Keratinocyte (primary cell): Measurements from ENCODE around the gene VILL. TPM values are rescaled to one million over a fixed set of nuclear protein-coding genes. Genes with fewer than 3 reads are reported as not detected.

ENCODE experiments used
- DNase-seq: peaks from one replicate; pipeline ENCODE4 v3.0.0-alpha.2; 2011; ENCODE audit warnings: low read depth, missing footprints, low spot score
- FAIRE-seq: peaks from 2 replicates; lab custom pipeline; 2011; peaks lifted over from hg19 to GRCh38; lab: Jason Lieb, UNC
- H2AFZ ChIP-seq: 2 replicates; pipeline ENCODE4 v1.6.0; 2012; ENCODE audit warnings: low read length, control low read depth, inconsistent platforms; ENCODE audit not compliant: control insufficient read depth
- H3K27ac ChIP-seq: 2 replicates; pipeline ENCODE4 v1.5.1; 2011; ENCODE audit warnings: low read length; ENCODE audit not compliant: control insufficient read depth, insufficient read depth
- H3K27me3 ChIP-seq: 3 replicates; pipeline ENCODE4 v1.6.0; 2011; ENCODE audit warnings: low read length; ENCODE audit not compliant: control insufficient read depth, insufficient read depth; ENCODE audit errors: extremely low read depth
- H3K36me3 ChIP-seq, 2 experiments: 2 replicates in 1 of 2; 3 replicates in 1 of 2; pipeline ENCODE4 v1.5.1; 2011; ENCODE audit warnings: low read length in 2 of 2, mild to moderate bottlenecking in 1 of 2; ENCODE audit not compliant: control insufficient read depth in 2 of 2, insufficient read depth in 2 of 2; ENCODE audit errors: extremely low read depth in 1 of 2
- H3K4me1 ChIP-seq: 3 replicates; pipeline ENCODE4 v1.5.1; 2011; ENCODE audit warnings: low read length; ENCODE audit not compliant: control insufficient read depth, insufficient read depth; ENCODE audit errors: extremely low read depth
- H3K4me2 ChIP-seq: 3 replicates; pipeline ENCODE4 v1.6.0; 2011; ENCODE audit warnings: low read depth, low read length; ENCODE audit not compliant: control insufficient read depth, insufficient read depth; ENCODE audit errors: extremely low read depth
- H3K4me3 ChIP-seq, 3 experiments: fragments of 200-600 bp in 1 of 3; sonication (generic) in 1 of 3; 2 replicates in 2 of 3; 3 replicates in 1 of 3; pipeline ENCODE4 v1.5.1; 2011 to 2016; ENCODE audit warnings: low read length in 3 of 3, mild to moderate bottlenecking in 3 of 3, control low read depth in 2 of 3, inconsistent platforms in 1 of 3, low read depth in 1 of 3, mixed read lengths in 1 of 3, mixed run types in 1 of 3, moderate library complexity in 1 of 3; ENCODE audit not compliant: control insufficient read depth in 2 of 3, insufficient read depth in 2 of 3; ENCODE audit errors: extremely low read depth in 1 of 3
- H3K79me2 ChIP-seq: 2 replicates; pipeline ENCODE4 v1.6.0; 2012; ENCODE audit warnings: low read length; ENCODE audit not compliant: control insufficient read depth, insufficient read depth
- H3K9ac ChIP-seq: 3 replicates; pipeline ENCODE4 v1.6.0; 2011; ENCODE audit warnings: low read length; ENCODE audit not compliant: control insufficient read depth, insufficient read depth; ENCODE audit errors: extremely low read depth
- H3K9me1 ChIP-seq: 3 replicates; pipeline ENCODE4 v1.6.0; 2011; ENCODE audit warnings: low read length; ENCODE audit not compliant: control insufficient read depth, insufficient read depth; ENCODE audit errors: extremely low read depth
- H3K9me3 ChIP-seq: 2 replicates; pipeline ENCODE4 v1.5.1; 2012; ENCODE audit warnings: low read depth, low read length; ENCODE audit not compliant: control insufficient read depth
- H4K20me1 ChIP-seq: 3 replicates; pipeline ENCODE4 v1.6.0; 2011; ENCODE audit warnings: low read length; ENCODE audit not compliant: control insufficient read depth, insufficient read depth; ENCODE audit errors: extremely low read depth
- EZH2 ChIP-seq: IDR thresholded peaks from one replicate; pipeline ENCODE4 v1.6.1; 2012; ENCODE audit warnings: inconsistent platforms, mild to moderate bottlenecking, low read length, moderate library complexity
- dilution Hi-C: fragments of 300-500 bp; cut with MboI; formaldehyde crosslinking; loops from one replicate; pipeline ENCODE4 v1.7.0; 2020; ENCODE audit warnings: low sequenced_read_pairs; ENCODE audit not compliant: extremely low pct_ligation_motif_present
- polyA plus RNA-seq, 5 experiments: library from polyadenylated mRNA; depleted of rRNA in 3 of 5; stranded (reverse) in 3 of 5; stranded (forward) in 1 of 5; unstranded in 1 of 5; fragments of >200 nt; gene quantifications; 1 replicate in 1 of 5; 2 replicates in 3 of 5; 3 replicates in 1 of 5; pipeline versions ENCODE4 v1.2.1 to v1.2.3, GENCODE V29; 2011 to 2012; ENCODE audit warnings: missing spikeins in 2 of 5, low read depth in 1 of 5, low replicate concordance in 1 of 5
- TF ChIP-seq, protein P1 (sequence below), 3 experiments: IDR thresholded peaks in 1 of 3; conservative IDR thresholded peaks in 1 of 3; optimal IDR thresholded peaks in 1 of 3; 2 replicates in 2 of 3; 3 replicates in 1 of 3; pipeline versions ENCODE3 to v1.5.1; 2011; ENCODE audit warnings: low read length in 3 of 3, mild to moderate bottlenecking in 3 of 3, moderate library complexity in 2 of 3, control low read depth in 1 of 3, inconsistent platforms in 1 of 3; ENCODE audit not compliant: insufficient read depth in 2 of 3; ENCODE audit errors: extremely low read depth in 1 of 3

VILL gene
- polyA plus RNA-seq, 1 donor (not counting 4 experiments of a cell fraction or from before 2014, with no cell fraction given) = 2.1 TPM

DNA sequence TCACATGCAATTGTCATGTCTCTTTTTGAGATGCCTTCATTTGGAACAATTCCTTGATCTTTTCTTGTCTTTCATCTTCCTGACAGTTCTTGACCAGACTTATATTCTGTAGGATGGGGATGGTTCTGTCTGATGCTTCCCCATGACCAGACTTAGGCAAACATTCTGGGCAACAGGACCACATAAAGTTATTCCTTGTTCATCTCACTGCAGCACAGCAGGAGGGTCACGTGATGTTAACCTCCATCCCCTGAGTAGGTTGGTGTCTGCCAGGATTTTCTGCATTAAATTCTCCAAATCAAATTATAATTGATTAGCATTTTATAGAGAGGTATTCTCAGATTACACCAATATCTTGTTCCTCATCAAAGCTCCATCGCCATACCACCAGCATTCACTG is 56.2 kb downstream of the VILL start:
- no peaks in the 10 kb centered on the region for H3K9me3 ChIP-seq
- H3K27me3 ChIP-seq = no peaks in the 10 kb centered on the region
- no peak overlapping the region for H3K27ac ChIP-seq
- no peak overlapping the region for H3K4me2 ChIP-seq
- H3K9me1 ChIP-seq = no peaks in the 10 kb centered on the region
- no peak for DNase-seq
- no peaks in the 10 kb centered on the region for H4K20me1 ChIP-seq
- H2AFZ ChIP-seq = no peak overlapping the region
- H3K4me3 ChIP-seq = no peak overlapping the region
- dilution Hi-C loops = no loop called here
- no peaks in the 10 kb centered on the region for H3K36me3 ChIP-seq
- H3K4me1 ChIP-seq = no peaks in the 10 kb centered on the region
- H3K79me2 ChIP-seq = no peaks in the 10 kb centered on the region
- H3K9ac ChIP-seq = no peak overlapping the region
- no peak for FAIRE-seq
- TF ChIP-seq, protein P1, sequence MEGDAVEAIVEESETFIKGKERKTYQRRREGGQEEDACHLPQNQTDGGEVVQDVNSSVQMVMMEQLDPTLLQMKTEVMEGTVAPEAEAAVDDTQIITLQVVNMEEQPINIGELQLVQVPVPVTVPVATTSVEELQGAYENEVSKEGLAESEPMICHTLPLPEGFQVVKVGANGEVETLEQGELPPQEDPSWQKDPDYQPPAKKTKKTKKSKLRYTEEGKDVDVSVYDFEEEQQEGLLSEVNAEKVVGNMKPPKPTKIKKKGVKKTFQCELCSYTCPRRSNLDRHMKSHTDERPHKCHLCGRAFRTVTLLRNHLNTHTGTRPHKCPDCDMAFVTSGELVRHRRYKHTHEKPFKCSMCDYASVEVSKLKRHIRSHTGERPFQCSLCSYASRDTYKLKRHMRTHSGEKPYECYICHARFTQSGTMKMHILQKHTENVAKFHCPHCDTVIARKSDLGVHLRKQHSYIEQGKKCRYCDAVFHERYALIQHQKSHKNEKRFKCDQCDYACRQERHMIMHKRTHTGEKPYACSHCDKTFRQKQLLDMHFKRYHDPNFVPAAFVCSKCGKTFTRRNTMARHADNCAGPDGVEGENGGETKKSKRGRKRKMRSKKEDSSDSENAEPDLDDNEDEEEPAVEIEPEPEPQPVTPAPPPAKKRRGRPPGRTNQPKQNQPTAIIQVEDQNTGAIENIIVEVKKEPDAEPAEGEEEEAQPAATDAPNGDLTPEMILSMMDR (optimal IDR thresholded peaks at IDR 0.05 in 1 of 3, IDR thresholded peaks at IDR 0.05 in 1 of 3, conservative IDR thresholded peaks at IDR 0.05 in 1 of 3; ENCODE audit: extremely low read depth in 1 of 3, insufficient read depth in 2 of 3, low read length in 3 of 3) = no peak

DNA sequence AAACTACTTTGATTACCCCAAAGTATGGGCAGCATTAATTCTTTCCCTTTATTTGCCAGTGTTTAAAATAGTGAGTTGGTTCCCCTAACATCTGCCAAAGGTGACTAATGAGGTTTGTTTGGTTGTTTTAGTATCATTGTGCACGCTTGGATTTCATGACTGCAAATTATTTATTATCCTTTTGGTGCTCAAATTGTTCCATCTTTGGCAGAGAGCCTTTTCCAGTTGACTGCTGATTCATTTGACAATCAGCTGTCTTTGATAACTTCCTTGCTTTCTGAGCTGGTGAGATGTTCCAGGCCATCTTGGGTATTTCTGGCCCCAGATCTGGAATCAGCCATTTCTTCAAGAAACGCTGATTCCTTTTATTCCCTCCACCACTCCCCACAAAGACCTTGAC is 57.3 kb downstream of the VILL start:
- Histone ChIP-seq H3K4me2 (no peak overlapping the region), H4K20me1 (no peaks in the 10 kb centered on the region), H3K36me3 (no peaks in the 10 kb centered on the region), H3K9me3 (no peaks in the 10 kb centered on the region), H3K27me3 (peaks cover 3% of the 10 kb centered on the region), H3K79me2 (no peaks in the 10 kb centered on the region), H2AFZ (no peak overlapping the region), H3K27ac (no peak overlapping the region), H3K9ac (no peak overlapping the region), H3K4me3 (no peak overlapping the region), H3K9me1 (no peaks in the 10 kb centered on the region), H3K4me1 (no peaks in the 10 kb centered on the region)
- dilution Hi-C loops = no loop called here
- FAIRE-seq (no peak), DNase-seq (no peak)
- TF ChIP-seq, protein P1 (optimal IDR thresholded peaks at IDR 0.05 in 1 of 3, IDR thresholded peaks at IDR 0.05 in 1 of 3, conservative IDR thresholded peaks at IDR 0.05 in 1 of 3; ENCODE audit: extremely low read depth in 1 of 3, insufficient read depth in 2 of 3, low read length in 3 of 3) = no peak
- no peak for TF ChIP-seq EZH2
